A204.1 (cell line): Measurements from ENCODE around the gene KCNJ12.
"Not testable (repeated sequence)": the region's sequence is repeated elsewhere in the genome, so short reads cannot be mapped to it uniquely, and the experiment has no call there.

Source experiments
- FAIRE-seq: peaks from 2 replicates; lab custom pipeline; 2012; peaks lifted over from hg19 to GRCh38; lab: Jason Lieb, UNC

The KCNJ12 gene

GRCh38 chr17:21349358-21350050, 26.7 kb upstream of the KCNJ12 start:
- not testable (repeated sequence) for FAIRE-seq

- not testable (repeated sequence) for FAIRE-seq
Observed at GRCh38 chr17:21350495-21350894, 25.7 kb upstream of the KCNJ12 start.

GRCh38 chr17:21351366-21352065, 24.6 kb upstream of the KCNJ12 start:
- no peak for FAIRE-seq

- FAIRE-seq: no peak
Observed at GRCh38 chr17:21352221-21352980, 23.8 kb upstream of the KCNJ12 start.

GRCh38 chr17:21352981-21353265, 23.2 kb upstream of the KCNJ12 start:
- no peak for FAIRE-seq

- FAIRE-seq: no peak
Observed at GRCh38 chr17:21353326-21354010, 22.7 kb upstream of the KCNJ12 start.

- FAIRE-seq: no peak
Observed at GRCh38 chr17:21354796-21355385, 21.3 kb upstream of the KCNJ12 start.

- no peak for FAIRE-seq
Observed at GRCh38 chr17:21355586-21355985, 20.6 kb upstream of the KCNJ12 start.

GRCh38 chr17:21356537-21357127, 19.5 kb upstream of the KCNJ12 start:
- no peak for FAIRE-seq

- FAIRE-seq: no peak
Observed at GRCh38 chr17:21357281-21357680, 18.9 kb upstream of the KCNJ12 start.

- no peak for FAIRE-seq
Observed at GRCh38 chr17:21357696-21358656, 18.2 kb upstream of the KCNJ12 start.

- no peak for FAIRE-seq
Observed at GRCh38 chr17:21358682-21359482, 17.3 kb upstream of the KCNJ12 start.

- no peak for FAIRE-seq
Observed at GRCh38 chr17:21359483-21359840, 16.7 kb upstream of the KCNJ12 start.

- no peak for FAIRE-seq
Observed at GRCh38 chr17:21360048-21360447, 16.1 kb upstream of the KCNJ12 start.

GRCh38 chr17:21361020-21361809, 14.9 kb upstream of the KCNJ12 start:
- FAIRE-seq: no peak

GRCh38 chr17:21362331-21362931, 13.7 kb upstream of the KCNJ12 start:
- FAIRE-seq: no peak

GRCh38 chr17:21363776-21364642, 12.1 kb upstream of the KCNJ12 start:
- FAIRE-seq: no peak

- no peak for FAIRE-seq
Observed at GRCh38 chr17:21365016-21365415, 11.1 kb upstream of the KCNJ12 start.
